Loucy (cell line): ENCODE results near the gene COMTD1.
A peak's percentile ranks its signal among the peaks of the same experiment; 100 is the strongest.
"Not testable (repeated sequence)": the region's sequence is repeated elsewhere in the genome, so short reads cannot be mapped to it uniquely, and the experiment has no call there.

ENCODE experiments used
- H2AFZ ChIP-seq: fragments of 200-600 bp; sonication (generic); 2 replicates; pipeline ENCODE4 v1.6.0; 2016; ENCODE audit warnings: antibody characterized with exemption, mild to moderate bottlenecking, low read length, moderate library complexity
- H3F3A ChIP-seq: fragments of 200-600 bp; 2 replicates; pipeline ENCODE4 v1.6.0; 2016; ENCODE audit warnings: antibody characterized with exemption, low read depth, mild to moderate bottlenecking
- H3K27me3 ChIP-seq: fragments of 200-600 bp; sonication (generic); 2 replicates; pipeline ENCODE4 v1.6.1; 2014; ENCODE audit warnings: low read length, mild to moderate bottlenecking; ENCODE audit not compliant: insufficient read depth, poor library complexity, severe bottlenecking
- H3K36me3 ChIP-seq: fragments of 200-600 bp; sonication (generic); 2 replicates; pipeline ENCODE4 v1.6.1; 2016; ENCODE audit warnings: low read length; ENCODE audit not compliant: insufficient read depth
- H3K4me1 ChIP-seq: fragments of 200-600 bp; sonication (generic); 2 replicates; pipeline ENCODE4 v1.5.1; 2014; ENCODE audit warnings: low read length, mild to moderate bottlenecking; ENCODE audit not compliant: insufficient read depth, poor library complexity, severe bottlenecking
- H3K4me2 ChIP-seq: fragments of 200-600 bp; sonication (generic); 2 replicates; pipeline ENCODE4 v1.6.0; 2014; ENCODE audit warnings: antibody characterized with exemption, low read length, low read depth, mild to moderate bottlenecking; ENCODE audit not compliant: poor library complexity, severe bottlenecking
- H3K4me3 ChIP-seq: fragments of 200-600 bp; sonication (generic); 2 replicates; pipeline ENCODE4 v1.5.1; 2014; ENCODE audit warnings: low read length, mild to moderate bottlenecking, mixed read lengths; ENCODE audit not compliant: poor library complexity, severe bottlenecking
- H3K79me2 ChIP-seq: fragments of 200-600 bp; sonication (generic); 2 replicates; pipeline ENCODE4 v1.6.1; 2014; ENCODE audit warnings: low read length; ENCODE audit not compliant: insufficient read depth
- H3K9ac ChIP-seq: fragments of 200-600 bp; sonication (generic); 2 replicates; pipeline ENCODE4 v1.6.0; 2014; ENCODE audit warnings: mild to moderate bottlenecking, low read depth, low read length, moderate library complexity; ENCODE audit not compliant: poor library complexity, severe bottlenecking
- H3K9me2 ChIP-seq: fragments of 200-600 bp; sonication (generic); replicated peaks from 2 replicates; pipeline ENCODE4 v1.6.1; 2016; ENCODE audit warnings: low read depth, low read length, mixed read lengths
- H3K9me3 ChIP-seq: fragments of 200-600 bp; sonication (generic); 2 replicates; pipeline ENCODE4 v1.6.1; 2014; ENCODE audit warnings: mild to moderate bottlenecking, antibody characterized with exemption, low read length, low read depth; ENCODE audit not compliant: insufficient read depth
- H4K20me1 ChIP-seq: fragments of 200-600 bp; sonication (generic); 2 replicates; pipeline ENCODE4 v1.6.0; 2014; ENCODE audit warnings: antibody characterized with exemption, low read length, mild to moderate bottlenecking; ENCODE audit not compliant: insufficient read depth, poor library complexity, severe bottlenecking
- CTCF ChIP-seq: fragments of 200-600 bp; sonication (generic); conservative IDR thresholded peaks from 2 replicates; pipeline ENCODE4 v1.5.1; 2014; ENCODE audit warnings: mild to moderate bottlenecking, antibody characterized with exemption, low read length
- EZH2phosphoT487 ChIP-seq: fragments of 200-600 bp; IDR thresholded peaks from 2 replicates; pipeline ENCODE4 v1.6.1; 2018; ENCODE audit warnings: antibody characterized with exemption, mild to moderate bottlenecking, moderate library complexity, borderline replicate concordance

The COMTD1 gene

GRCh38 chr10:75189266-75190096 is 46.3 kb downstream of the COMTD1 start:
- no peaks in the 10 kb centered on the region for H3K27me3 ChIP-seq
- no peak overlapping the region for H2AFZ ChIP-seq
- no peak overlapping the region for H3K4me3 ChIP-seq
- H3K9me2 ChIP-seq, result no peaks in the 10 kb centered on the region
- TF ChIP-seq CTCF (no peak), EZH2phosphoT487 (no peak)
- no peaks in the 10 kb centered on the region for H3K4me1 ChIP-seq
- no peak overlapping the region for H3K9ac ChIP-seq
- no peaks in the 10 kb centered on the region for H4K20me1 ChIP-seq
- H3K4me2 ChIP-seq, result no peak overlapping the region
- H3K36me3 ChIP-seq, result no peaks in the 10 kb centered on the region
- no peaks in the 10 kb centered on the region for H3K79me2 ChIP-seq
- no peaks in the 10 kb centered on the region for H3K9me3 ChIP-seq
- no peaks in the 10 kb centered on the region for H3F3A ChIP-seq

- not testable (repeated sequence) for H3K9me2 ChIP-seq, H3K4me2 ChIP-seq, H3F3A ChIP-seq, H3K36me3 ChIP-seq, H3K9me3 ChIP-seq, H3K79me2 ChIP-seq, H3K9ac ChIP-seq, H4K20me1 ChIP-seq, H3K4me1 ChIP-seq, H3K4me3 ChIP-seq, H3K27me3 ChIP-seq, H2AFZ ChIP-seq
These were observed 47.2 kb downstream of the COMTD1 start for GRCh38 chr10:75188522-75188921.

- H3K9me2 ChIP-seq, result no peaks in the 10 kb centered on the region
- H3K4me1 ChIP-seq, result no peaks in the 10 kb centered on the region
- no peaks in the 10 kb centered on the region for H3F3A ChIP-seq
- H4K20me1 ChIP-seq, result no peaks in the 10 kb centered on the region
- H3K9ac ChIP-seq, result no peak overlapping the region
- no peak overlapping the region for H3K4me3 ChIP-seq
- H3K27me3 ChIP-seq, result no peaks in the 10 kb centered on the region
- H3K79me2 ChIP-seq, result no peaks in the 10 kb centered on the region
- H3K9me3 ChIP-seq, result no peaks in the 10 kb centered on the region
- peak; percentile 85 for TF ChIP-seq CTCF
- no peak for TF ChIP-seq EZH2phosphoT487
- H3K36me3 ChIP-seq, result no peaks in the 10 kb centered on the region
- 0 out of 2 replicates have a peak overlapping the region, but pooled peaks have one; percentile 37 for H2AFZ ChIP-seq
- H3K4me2 ChIP-seq, result no peak overlapping the region
These were observed 47.8 kb downstream of the COMTD1 start for GRCh38 chr10:75187961-75188426.

GRCh38 chr10:75186310-75186709 is 49.4 kb downstream of the COMTD1 start:
- Histone ChIP-seq H3K36me3 (no peaks in the 10 kb centered on the region), H3K4me2 (no peak overlapping the region), H3K9me2 (no peaks in the 10 kb centered on the region), H3K79me2 (no peaks in the 10 kb centered on the region), H3K9ac (no peak overlapping the region), H3K4me3 (no peak overlapping the region), H3K9me3 (no peaks in the 10 kb centered on the region), H3K4me1 (no peaks in the 10 kb centered on the region), H2AFZ (no peak overlapping the region), H3K27me3 (no peaks in the 10 kb centered on the region), H4K20me1 (no peaks in the 10 kb centered on the region), H3F3A (no peaks in the 10 kb centered on the region)
- TF ChIP-seq EZH2phosphoT487 (no peak), CTCF (no peak)
